ENCODE results near the gene SCN3A.

SCN3A gene

DNA sequence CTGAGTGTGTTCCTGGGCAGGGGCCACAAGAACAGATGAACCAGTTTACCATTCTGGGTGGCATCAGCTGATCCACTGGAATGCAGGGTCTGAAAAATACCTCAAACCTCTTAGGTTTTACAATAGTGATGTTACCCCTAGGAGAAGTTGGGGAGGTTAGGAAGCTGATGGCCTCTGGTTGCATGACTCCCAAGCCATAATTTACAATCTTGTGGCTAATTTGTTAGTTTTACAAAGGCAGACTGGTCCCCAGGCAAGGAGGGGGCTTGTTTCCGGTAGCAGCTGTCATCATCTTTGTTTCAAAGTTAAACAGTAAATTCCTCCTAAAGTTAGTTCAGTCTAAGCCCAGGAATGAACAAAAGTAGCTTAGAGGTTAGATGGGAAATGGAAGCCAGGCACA, 134.7 kb downstream of the SCN3A start:
- no peaks in the 10 kb centered on the region for H3K4me1 Mint-ChIP-seq (ENCODE audit: low read depth)
- H3K36me3 Mint-ChIP-seq (ENCODE audit: low read depth) = no peaks in the 10 kb centered on the region
- no peak overlapping the region for H3K27ac Mint-ChIP-seq
- H3K4me3 Mint-ChIP-seq = no peak overlapping the region
- intact Hi-C loops (cut with micrococcal nuclease) = no loop called here
- no peaks in the 10 kb centered on the region for H3K27me3 Mint-ChIP-seq
- H3K9me3 Mint-ChIP-seq = peaks cover 18% of the 10 kb centered on the region

DNA sequence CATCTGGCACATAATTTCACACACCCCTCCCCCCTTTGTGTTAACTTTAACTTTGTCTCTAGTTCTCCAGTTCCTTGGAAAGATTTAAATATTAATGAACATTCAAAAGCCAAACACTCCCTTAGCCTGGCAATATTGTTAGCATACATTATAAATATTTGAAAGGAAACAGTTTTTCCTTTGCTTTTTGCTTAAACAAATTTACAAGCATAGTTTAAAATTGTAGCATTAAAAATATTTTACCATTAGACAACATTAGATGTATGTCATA, 135.4 kb downstream of the SCN3A start:
- no peak overlapping the region for H3K4me3 Mint-ChIP-seq
- no peak overlapping the region for H3K27ac Mint-ChIP-seq
- intact Hi-C loops (cut with micrococcal nuclease) = no loop called here
- H3K9me3 Mint-ChIP-seq = peaks cover 11% of the 10 kb centered on the region
- H3K36me3 Mint-ChIP-seq (ENCODE audit: low read depth) = no peaks in the 10 kb centered on the region
- H3K4me1 Mint-ChIP-seq (ENCODE audit: low read depth) = no peaks in the 10 kb centered on the region
- no peaks in the 10 kb centered on the region for H3K27me3 Mint-ChIP-seq

DNA sequence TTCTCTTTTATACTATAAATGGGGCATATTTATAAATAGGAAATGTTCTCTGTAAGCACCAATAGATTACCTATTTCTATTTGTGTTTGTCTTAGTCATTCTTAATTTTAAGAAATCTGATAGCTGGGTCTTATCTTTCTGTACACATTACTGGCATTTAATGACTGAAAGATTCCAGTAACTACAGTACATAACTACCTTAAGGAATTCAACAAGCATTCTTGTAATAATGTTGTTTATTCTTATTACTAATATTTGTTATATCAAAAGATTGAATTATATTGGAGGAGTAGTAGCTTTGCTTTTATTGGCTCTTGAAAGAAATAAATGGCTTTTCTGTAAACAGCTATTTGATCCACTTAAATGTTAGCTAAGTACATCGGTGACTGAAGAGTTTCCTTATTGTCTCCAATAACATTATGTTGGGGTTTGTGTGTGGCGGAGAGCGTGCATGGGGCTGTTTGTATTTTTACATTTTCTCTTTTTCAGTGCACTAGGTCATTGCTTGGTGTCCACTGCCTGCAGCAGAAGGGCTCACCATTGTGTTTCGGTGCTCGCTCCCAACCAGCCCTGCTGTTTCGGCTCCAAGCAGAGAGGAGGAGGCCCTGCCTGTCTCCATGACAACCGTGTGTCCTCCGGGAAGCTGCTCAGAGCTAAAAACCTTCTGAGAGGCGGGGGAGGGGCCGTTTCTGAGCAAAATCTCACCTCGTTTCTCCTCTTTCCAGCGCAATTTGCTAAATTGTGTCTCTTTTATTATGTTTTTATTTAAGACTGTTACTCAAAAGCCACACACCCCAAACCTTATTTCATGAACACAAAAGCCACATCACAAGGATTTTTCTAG, 136.0 kb downstream of the SCN3A start:
- H3K4me1 Mint-ChIP-seq (ENCODE audit: low read depth) = no peaks in the 10 kb centered on the region
- H3K27me3 Mint-ChIP-seq = no peaks in the 10 kb centered on the region
- H3K9me3 Mint-ChIP-seq = peaks cover 9% of the 10 kb centered on the region
- intact Hi-C loops (cut with micrococcal nuclease) = no loop called here
- H3K36me3 Mint-ChIP-seq (ENCODE audit: low read depth) = no peaks in the 10 kb centered on the region
- H3K4me3 Mint-ChIP-seq = no peak overlapping the region
- H3K27ac Mint-ChIP-seq = no peak overlapping the region

DNA sequence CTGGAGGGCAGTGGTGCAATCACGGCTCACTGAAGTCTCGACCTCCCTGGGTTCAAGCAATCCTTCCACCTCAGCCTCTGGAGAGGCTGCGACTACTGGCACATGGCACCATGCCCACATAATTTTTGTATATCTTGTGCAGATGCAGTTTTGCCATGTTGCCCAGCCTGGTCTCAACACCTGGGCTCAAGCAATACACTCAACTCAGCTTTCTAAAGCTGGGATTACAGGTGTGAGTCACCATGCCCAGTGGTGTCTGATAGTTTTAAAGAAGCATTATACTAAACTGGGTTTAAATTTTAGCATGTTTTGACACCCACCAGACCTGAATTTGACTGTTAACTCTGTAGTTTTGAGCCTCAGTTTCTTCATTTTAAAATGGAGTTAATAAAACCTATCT, 139.1 kb downstream of the SCN3A start:
- Mint-ChIP-seq H3K4me3 (no peak overlapping the region), H3K27me3 (no peaks in the 10 kb centered on the region), H3K4me1 (ENCODE audit: low read depth) (no peaks in the 10 kb centered on the region), H3K36me3 (ENCODE audit: low read depth) (no peaks in the 10 kb centered on the region), H3K9me3 (no peaks in the 10 kb centered on the region), H3K27ac (no peak overlapping the region)
- intact Hi-C loops (cut with micrococcal nuclease) = no loop called here

DNA sequence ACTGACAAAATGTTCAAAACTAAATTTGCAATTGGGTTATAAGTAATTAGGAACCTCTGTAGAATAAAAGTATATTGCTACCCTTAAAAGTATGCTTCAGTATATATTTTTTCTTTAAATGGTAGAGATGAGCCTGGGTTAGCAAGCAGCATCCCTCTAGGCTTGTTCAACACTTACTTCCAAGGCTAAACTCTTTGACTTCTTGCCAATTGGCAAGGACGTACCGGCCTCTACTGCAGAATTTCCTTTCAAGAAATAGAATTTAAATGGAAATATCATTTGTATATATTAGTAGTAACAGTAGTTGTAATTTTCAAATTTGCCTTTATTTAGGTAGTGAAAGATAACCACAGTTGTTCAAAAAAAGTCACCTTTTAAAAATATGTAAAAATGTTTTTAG, 143.4 kb downstream of the SCN3A start:
- H3K4me1 Mint-ChIP-seq (ENCODE audit: low read depth) = no peaks in the 10 kb centered on the region
- no peaks in the 10 kb centered on the region for H3K9me3 Mint-ChIP-seq
- H3K36me3 Mint-ChIP-seq (ENCODE audit: low read depth) = no peaks in the 10 kb centered on the region
- H3K27ac Mint-ChIP-seq = no peak overlapping the region
- H3K4me3 Mint-ChIP-seq = no peak overlapping the region
- intact Hi-C loops (cut with micrococcal nuclease) = no loop called here
- no peaks in the 10 kb centered on the region for H3K27me3 Mint-ChIP-seq

DNA sequence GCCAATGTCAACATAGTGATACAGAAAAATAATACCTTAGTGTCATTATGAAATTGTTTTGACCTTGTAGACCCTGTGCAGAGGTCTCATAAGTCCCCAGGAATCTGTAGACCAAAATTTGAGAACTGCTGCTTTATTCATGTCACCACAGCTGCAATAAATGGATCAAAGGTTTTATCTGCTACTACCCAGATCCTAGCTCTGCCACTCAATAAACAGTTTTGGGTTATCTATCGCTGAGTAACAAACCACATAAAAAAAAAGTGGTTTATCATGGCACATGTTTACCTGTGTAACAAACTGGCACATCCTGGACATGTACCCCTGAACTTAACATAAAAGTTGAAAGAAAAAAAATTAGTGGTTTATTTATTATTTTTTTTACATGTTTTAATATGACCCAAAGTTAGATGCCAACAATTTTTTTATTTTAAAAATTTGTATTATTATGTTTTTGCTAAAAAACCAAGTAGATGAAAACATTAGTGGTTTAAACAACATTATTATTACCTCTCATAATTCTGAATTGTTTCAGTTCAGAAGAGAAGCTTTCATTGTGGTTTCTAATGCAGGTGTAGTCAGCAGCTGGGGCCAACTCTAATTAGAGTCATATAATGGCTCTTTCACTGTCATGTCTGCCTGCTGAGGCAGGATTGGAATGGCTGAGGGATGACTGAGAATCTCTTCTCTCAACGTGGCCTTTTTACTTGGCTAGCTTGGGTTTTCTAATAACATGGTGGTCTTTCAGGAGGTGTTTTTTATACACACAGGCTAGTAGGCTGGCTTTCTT, 145.2 kb downstream of the SCN3A start:
- Mint-ChIP-seq H3K4me1 (ENCODE audit: low read depth) (no peaks in the 10 kb centered on the region), H3K36me3 (ENCODE audit: low read depth) (no peaks in the 10 kb centered on the region), H3K4me3 (no peak overlapping the region), H3K27ac (no peak overlapping the region), H3K27me3 (no peaks in the 10 kb centered on the region), H3K9me3 (no peaks in the 10 kb centered on the region)
- intact Hi-C loops (cut with micrococcal nuclease) = no loop called here

GRCh38 chr2:165057931-165058330, 145.9 kb downstream of the SCN3A start:
- Mint-ChIP-seq H3K27me3 (no peaks in the 10 kb centered on the region), H3K4me3 (no peak overlapping the region), H3K4me1 (ENCODE audit: low read depth) (no peaks in the 10 kb centered on the region), H3K27ac (no peak overlapping the region), H3K36me3 (ENCODE audit: low read depth) (no peaks in the 10 kb centered on the region), H3K9me3 (no peaks in the 10 kb centered on the region)
- intact Hi-C loops (cut with micrococcal nuclease) = no loop called here

DNA sequence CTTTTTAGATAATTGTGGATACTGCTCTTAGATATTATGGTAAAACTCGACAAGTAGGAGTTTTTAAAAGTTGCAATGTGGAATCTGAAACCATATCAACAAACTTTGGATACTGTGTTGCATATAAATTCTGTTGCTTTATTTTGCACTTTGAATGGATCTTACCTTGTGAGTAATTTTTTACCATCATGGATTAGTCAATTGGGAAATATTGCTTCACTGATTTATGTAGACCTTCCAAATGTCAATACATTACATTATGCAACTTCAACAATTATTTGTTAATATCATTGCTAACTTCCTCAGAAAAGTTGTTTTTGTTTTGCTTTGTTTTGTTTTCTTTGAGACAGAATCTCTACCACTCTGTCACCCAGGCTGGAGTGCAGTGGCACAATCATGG, 146.5 kb downstream of the SCN3A start:
- Mint-ChIP-seq H3K4me3 (no peak overlapping the region), H3K4me1 (ENCODE audit: low read depth) (no peaks in the 10 kb centered on the region), H3K27ac (no peak overlapping the region), H3K36me3 (ENCODE audit: low read depth) (no peaks in the 10 kb centered on the region), H3K27me3 (no peaks in the 10 kb centered on the region), H3K9me3 (no peaks in the 10 kb centered on the region)
- intact Hi-C loops (cut with micrococcal nuclease) = no loop called here

- no peak overlapping the region for H3K4me3 Mint-ChIP-seq
- intact Hi-C loops (cut with micrococcal nuclease) = no loop called here
- H3K9me3 Mint-ChIP-seq = no peaks in the 10 kb centered on the region
- H3K27me3 Mint-ChIP-seq = no peaks in the 10 kb centered on the region
- no peak overlapping the region for H3K27ac Mint-ChIP-seq
- no peaks in the 10 kb centered on the region for H3K4me1 Mint-ChIP-seq (ENCODE audit: low read depth)
- H3K36me3 Mint-ChIP-seq (ENCODE audit: low read depth) = no peaks in the 10 kb centered on the region
These were observed 147.3 kb downstream of the SCN3A start for GRCh38 chr2:165056564-165056963.

DNA sequence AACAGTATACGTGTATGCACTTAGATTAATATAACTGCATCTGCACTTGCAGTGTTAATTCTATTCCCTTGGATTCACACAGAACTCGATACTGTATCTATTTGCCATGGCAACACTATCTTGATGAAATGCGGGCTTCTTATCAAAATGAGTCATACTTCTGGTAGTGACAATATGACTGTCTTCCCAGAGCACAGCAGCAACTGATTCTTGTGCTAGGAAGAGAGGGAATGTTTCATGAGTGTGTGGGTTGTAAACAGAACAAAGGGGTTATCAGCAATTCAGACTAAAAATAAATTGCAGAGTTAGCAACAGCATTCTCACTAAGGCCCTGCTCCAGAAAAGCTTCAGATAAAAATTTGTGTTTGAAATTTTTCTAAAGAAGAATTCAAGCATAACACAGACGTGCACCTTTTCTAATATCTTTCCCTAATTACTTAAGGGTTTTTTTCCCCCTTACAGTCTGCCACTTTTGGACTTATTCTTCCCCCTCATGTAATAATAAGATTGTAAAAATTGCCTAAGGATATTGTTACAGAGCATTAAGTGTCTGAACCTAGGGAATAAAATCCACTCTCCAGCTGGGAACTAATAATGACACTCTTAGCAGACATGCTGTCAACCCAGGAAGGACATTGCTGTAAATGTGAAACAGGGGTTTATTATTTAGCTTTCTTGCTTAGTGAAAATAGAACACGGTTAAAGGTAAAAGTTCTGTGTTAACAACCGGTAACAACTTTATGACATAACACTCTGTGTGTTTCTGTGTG, 148.6 kb downstream of the SCN3A start:
- Mint-ChIP-seq H3K36me3 (ENCODE audit: low read depth) (no peaks in the 10 kb centered on the region), H3K9me3 (no peaks in the 10 kb centered on the region), H3K27me3 (no peaks in the 10 kb centered on the region), H3K27ac (no peak overlapping the region), H3K4me1 (ENCODE audit: low read depth) (no peaks in the 10 kb centered on the region), H3K4me3 (no peak overlapping the region)
- intact Hi-C loops (cut with micrococcal nuclease) = no loop called here

DNA sequence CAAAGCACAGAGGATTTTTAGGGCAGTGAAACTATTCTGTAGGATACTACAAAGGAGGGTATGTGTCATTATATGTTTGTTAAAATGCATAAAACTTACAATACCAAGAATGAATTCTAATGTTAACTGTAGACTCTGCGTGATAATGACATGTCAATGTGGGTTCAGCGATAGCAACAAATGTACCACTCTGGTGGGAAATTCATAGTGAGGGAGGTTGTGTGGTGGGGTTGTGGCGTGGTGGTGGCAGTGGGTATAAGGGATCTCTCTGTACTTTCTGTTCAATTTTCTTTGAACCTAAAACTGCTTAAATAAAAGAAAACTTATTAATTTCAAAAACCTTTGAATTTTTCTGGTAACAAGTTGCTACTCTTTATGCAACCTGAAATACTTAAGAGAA, 149.2 kb downstream of the SCN3A start:
- H3K4me1 Mint-ChIP-seq (ENCODE audit: low read depth) = no peaks in the 10 kb centered on the region
- no peaks in the 10 kb centered on the region for H3K9me3 Mint-ChIP-seq
- H3K4me3 Mint-ChIP-seq = no peak overlapping the region
- no peak overlapping the region for H3K27ac Mint-ChIP-seq
- no peaks in the 10 kb centered on the region for H3K36me3 Mint-ChIP-seq (ENCODE audit: low read depth)
- intact Hi-C loops (cut with micrococcal nuclease) = no loop called here
- no peaks in the 10 kb centered on the region for H3K27me3 Mint-ChIP-seq

DNA sequence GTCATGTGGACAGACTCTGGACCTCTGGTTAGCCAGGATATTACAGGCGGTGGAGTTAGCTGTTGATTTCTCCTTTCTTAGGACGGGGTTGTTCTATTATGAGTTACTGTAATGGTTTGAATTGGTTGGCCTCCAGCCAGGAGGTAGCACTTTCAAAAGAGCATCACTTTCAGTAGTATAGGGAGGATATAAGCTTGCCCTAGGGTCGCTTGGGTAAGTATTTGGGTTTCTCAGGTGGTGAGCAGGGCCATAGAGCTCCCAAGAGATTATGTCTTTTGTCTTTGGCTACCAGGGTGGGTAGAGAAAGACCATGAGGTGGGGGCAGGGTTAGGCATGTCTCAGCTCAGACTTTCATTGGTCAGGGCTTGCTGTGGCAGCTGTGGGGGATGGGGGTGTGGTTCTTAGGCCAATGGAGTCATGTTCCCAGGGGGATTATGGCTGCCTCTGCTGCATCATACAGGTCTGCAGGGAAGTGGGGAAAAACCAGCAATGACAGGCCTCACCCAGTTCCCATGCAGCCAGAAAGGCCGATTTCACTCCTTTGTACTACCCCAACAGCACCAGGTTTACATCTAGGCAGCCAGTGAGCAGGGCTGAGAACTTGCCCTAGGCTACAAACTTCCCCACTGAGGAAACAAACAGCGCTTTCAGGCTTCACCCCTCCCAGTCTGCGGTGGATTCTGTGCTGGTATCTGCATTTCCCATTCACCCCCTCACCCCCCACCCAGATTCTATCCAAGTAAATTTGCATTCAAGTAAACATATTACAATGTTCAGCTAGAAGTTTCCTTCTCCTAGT, 159.1 kb downstream of the SCN3A start:
- H3K4me1 Mint-ChIP-seq (ENCODE audit: low read depth) = no peaks in the 10 kb centered on the region
- H3K4me3 Mint-ChIP-seq = no peak overlapping the region
- no peaks in the 10 kb centered on the region for H3K36me3 Mint-ChIP-seq (ENCODE audit: low read depth)
- peaks cover 21% of the 10 kb centered on the region for H3K9me3 Mint-ChIP-seq
- no peaks in the 10 kb centered on the region for H3K27me3 Mint-ChIP-seq
- no peak overlapping the region for H3K27ac Mint-ChIP-seq
- intact Hi-C loops (cut with micrococcal nuclease) = no loop called here
